Subcutaneous adipose tissue (tissue), 4 donors: ENCODE data around the gene DUSP22. TPM values are rescaled to one million over a fixed set of nuclear protein-coding genes. Genes with fewer than 3 reads are reported as not detected.

Experiments
- CTCF ChIP-seq: fragments of 450-650 bp; IDR thresholded peaks from one replicate; pipeline ENCODE4 v1.5.1; 2016; ENCODE audit warnings: low read depth, mild to moderate bottlenecking, control low read depth, antibody characterized with exemption, moderate library complexity
- total RNA-seq, 4 donors: library from RNA; depleted of rRNA; stranded (reverse); fragments of >200 nt; gene quantifications; one replicate each; pipeline ENCODE4 v1.1.0, GENCODE V29; 2016

The DUSP22 gene
- total RNA-seq = 10 to 100 TPM; 54.0 to 88.9 (median 64.9) TPM

GRCh38 chr6:291697-292505 lies at the start of gene DUSP22:
Gene DUSP22, plus strand, starts transcription at chr6:292487. Its CDS starts 53 bp downstream, at chr6:292540.
- no peak for TF ChIP-seq CTCF

GRCh38 chr6:246352-246751 lies 45.9 kb upstream of the DUSP22 start:
- TF ChIP-seq CTCF = no peak

DNA sequence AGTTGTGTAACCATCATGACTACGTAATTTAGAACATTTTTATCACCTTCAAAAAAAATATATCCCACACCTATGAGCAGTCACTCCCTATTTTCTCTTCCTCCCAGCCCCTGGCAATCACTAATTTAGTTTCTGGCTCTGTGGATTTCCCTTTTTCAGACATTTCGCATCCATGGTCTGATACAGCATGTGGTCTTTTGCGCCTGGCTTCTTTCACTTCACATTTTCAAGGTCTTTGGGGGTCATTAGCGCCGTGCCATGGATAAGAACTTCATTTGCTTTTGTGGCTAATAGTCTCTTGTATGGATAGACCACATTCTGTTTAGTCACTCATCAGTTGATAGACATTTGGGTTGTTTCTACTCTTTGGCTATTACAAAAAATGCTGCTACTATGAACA lies 44.9 kb upstream of the DUSP22 start:
- no peak for TF ChIP-seq CTCF

- no peak for TF ChIP-seq CTCF
These were observed 41.6 kb upstream of the DUSP22 start for GRCh38 chr6:250676-251075.

DNA sequence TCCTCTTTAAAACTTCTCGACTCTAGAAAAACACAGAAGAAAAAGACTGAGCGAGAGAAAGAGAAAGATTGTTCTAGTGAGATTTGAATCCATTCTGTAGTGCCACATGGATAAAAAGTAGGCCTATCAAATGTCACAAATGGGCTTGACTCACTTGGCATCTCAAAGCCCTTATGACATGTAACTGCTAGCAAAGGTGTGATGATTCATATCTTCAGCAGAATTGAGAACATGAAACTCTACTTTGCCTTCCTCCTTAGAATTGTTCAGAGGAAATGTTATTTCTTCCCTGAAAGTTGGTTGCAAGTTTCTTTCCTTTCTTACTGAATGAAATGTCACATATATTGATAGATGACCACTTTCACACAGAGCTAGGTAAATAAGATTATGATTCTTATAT lies 40.4 kb upstream of the DUSP22 start:
- TF ChIP-seq CTCF = no peak

DNA sequence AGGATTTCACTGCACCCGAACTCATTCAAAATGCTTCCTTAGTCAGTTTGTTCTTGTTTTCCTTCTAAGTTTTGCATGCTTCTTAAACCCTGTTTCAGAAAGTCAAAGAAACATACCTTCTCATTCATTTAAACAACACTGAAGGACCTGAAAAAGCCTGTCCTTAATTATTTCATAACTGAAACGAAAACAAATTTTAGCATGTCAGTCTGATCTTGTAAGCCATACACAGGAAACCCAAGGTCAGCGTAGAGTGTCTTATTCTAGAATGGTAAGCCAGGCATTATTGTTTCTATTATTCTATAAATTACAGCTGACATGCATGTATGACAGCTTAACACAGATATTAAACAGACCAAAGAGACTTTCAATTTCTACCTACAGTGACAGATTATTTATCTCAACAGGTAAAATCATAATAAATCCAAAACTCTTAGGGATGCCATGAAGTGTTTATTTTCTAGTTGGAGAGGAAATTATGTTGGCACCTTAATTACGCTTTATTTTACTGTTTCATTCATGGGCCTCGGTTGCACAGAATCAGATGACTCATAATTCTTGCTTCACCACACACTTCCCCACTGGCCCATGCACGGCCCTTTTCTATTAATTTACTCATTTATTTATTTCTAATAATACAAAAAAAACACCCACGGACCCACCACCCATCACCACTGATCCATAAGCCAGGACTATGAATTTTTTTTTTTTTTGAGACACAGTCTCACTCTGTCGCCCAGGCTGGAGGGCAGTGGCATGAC lies 39.3 kb upstream of the DUSP22 start:
- no peak for TF ChIP-seq CTCF

GRCh38 chr6:254016-254415 lies 38.3 kb upstream of the DUSP22 start:
- TF ChIP-seq CTCF = no peak
